Suprapubic skin (tissue), 4 donors: Measurements from ENCODE around the gene PRR5. TPM values are rescaled to one million over a fixed set of nuclear protein-coding genes. Genes with fewer than 3 reads are reported as not detected.

ENCODE experiments used
- DNase-seq, 2 donors: peaks; one replicate each; pipeline ENCODE4 v3.0.0-alpha.2; 2019; ENCODE audit warnings: low spot score in 2 of 2
- H3K27ac ChIP-seq: fragments of 200-600 bp; sonication (generic); one replicate; pipeline ENCODE4 v1.5.1; 2019
- H3K27me3 ChIP-seq: fragments of 200-600 bp; sonication (generic); one replicate; pipeline ENCODE4 v1.5.1; 2019
- H3K36me3 ChIP-seq: fragments of 200-600 bp; sonication (generic); one replicate; pipeline ENCODE4 v1.5.1; 2019
- H3K4me1 ChIP-seq: fragments of 200-600 bp; sonication (generic); one replicate; pipeline ENCODE4 v1.5.1; 2019
- H3K4me3 ChIP-seq: fragments of 200-600 bp; sonication (generic); one replicate; pipeline ENCODE4 v1.5.1; 2019; ENCODE audit warnings: mild to moderate bottlenecking
- H3K9me3 ChIP-seq: fragments of 200-600 bp; sonication (generic); one replicate; pipeline ENCODE4 v1.5.1; 2019
- CTCF ChIP-seq, 2 donors: fragments of 200-600 bp in 1 of 2; fragments of 450-650 bp in 1 of 2; sonication (generic) in 1 of 2; IDR thresholded peaks; one replicate each; pipeline ENCODE4 v1.5.1; 2016 to 2019; ENCODE audit warnings: antibody characterized with exemption in 2 of 2, mild to moderate bottlenecking in 1 of 2, moderate library complexity in 1 of 2
- EP300 ChIP-seq: sonication (generic); formaldehyde crosslinking; IDR thresholded peaks from one replicate; pipeline ENCODE4 v1.6.1; 2017; ENCODE audit warnings: antibody characterized with exemption
- POLR2A ChIP-seq, 2 donors: fragments of 450-650 bp; IDR thresholded peaks; one replicate each; pipeline ENCODE4 v1.6.1; 2017; ENCODE audit warnings: antibody characterized with exemption in 2 of 2, mild to moderate bottlenecking in 2 of 2, moderate library complexity in 2 of 2
- POLR2AphosphoS5 ChIP-seq, 3 donors: sonication (generic); formaldehyde crosslinking; IDR thresholded peaks; one replicate each; pipeline ENCODE4 v1.6.1; 2017; ENCODE audit warnings: antibody characterized with exemption in 3 of 3
- WGBS: methylation state at CpG from one replicate; pipeline ENCODE4 v1.1.5; 2018; 5-methylcytosine and 5-hydroxymethylcytosine counted together
- total RNA-seq, 4 donors: library from RNA; depleted of rRNA; stranded (reverse); fragments of >200 nt; gene quantifications; one replicate each; pipeline ENCODE4 v1.1.0, GENCODE V29; 2016

The PRR5 gene
- total RNA-seq, 4 donors from 2014 or later: 14.9 to 25.0 (median 20.4) TPM

DNA sequence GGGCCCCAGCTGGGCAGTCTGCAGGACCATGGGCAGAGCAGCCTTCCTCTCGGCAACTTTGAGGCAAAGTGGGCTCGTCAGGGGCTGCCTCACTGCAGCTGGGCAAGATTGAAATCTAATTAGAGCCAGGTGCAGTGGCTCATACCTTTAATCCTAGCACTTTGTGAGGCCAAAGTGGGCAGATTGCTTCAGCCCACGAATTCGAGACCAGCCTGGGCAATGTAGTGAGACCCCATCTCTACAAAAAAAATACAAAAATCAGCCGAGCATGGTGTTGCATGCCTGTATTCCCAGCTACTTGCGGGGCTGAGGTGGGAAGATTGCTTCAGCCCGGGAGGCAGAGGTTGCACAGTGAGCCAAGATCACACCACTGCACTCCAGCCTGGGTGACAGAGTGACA lies 84.6 kb downstream of the PRR5 start:
- TF ChIP-seq POLR2A (IDR thresholded peaks at IDR 0.05): no peak
- no peak for TF ChIP-seq CTCF (IDR thresholded peaks at IDR 0.05)
- no peak for TF ChIP-seq EP300
- no peak for TF ChIP-seq POLR2AphosphoS5 (IDR thresholded peaks at IDR 0.05)
- DNase-seq: no peak
- H3K27me3 ChIP-seq: no peaks in the 10 kb centered on the region
- no peak overlapping the region for H3K4me3 ChIP-seq
- no peaks in the 10 kb centered on the region for H3K36me3 ChIP-seq
- no peak overlapping the region for H3K27ac ChIP-seq
- 77% methylated on average over 7 of the region's 7 CpGs for WGBS
- H3K9me3 ChIP-seq: no peaks in the 10 kb centered on the region
- no peaks in the 10 kb centered on the region for H3K4me1 ChIP-seq

Other genes with a start within 250 kb of the PRR5 start
- 10 to 100 TPM in 1 of 4 donors, 1 to 10 TPM in 3; 6.0 to 11.8 (median 8.8) TPM for gene RTL6, start 204.0 kb upstream of the PRR5 start, total RNA-seq
- gene ARHGAP8, start 50.4 kb downstream of the PRR5 start, total RNA-seq: 1 to 10 TPM; 1.5 to 6.9 (median 4.2) TPM